ENCODE measurements around the gene KREMEN1. TPM values are rescaled to one million over a fixed set of nuclear protein-coding genes. Genes with fewer than 3 reads are reported as not detected.

Gene KREMEN1
- polyA plus RNA-seq, 6 donors from 2014 or later = 0.12 to 0.20 TPM; not detected in 4

DNA sequence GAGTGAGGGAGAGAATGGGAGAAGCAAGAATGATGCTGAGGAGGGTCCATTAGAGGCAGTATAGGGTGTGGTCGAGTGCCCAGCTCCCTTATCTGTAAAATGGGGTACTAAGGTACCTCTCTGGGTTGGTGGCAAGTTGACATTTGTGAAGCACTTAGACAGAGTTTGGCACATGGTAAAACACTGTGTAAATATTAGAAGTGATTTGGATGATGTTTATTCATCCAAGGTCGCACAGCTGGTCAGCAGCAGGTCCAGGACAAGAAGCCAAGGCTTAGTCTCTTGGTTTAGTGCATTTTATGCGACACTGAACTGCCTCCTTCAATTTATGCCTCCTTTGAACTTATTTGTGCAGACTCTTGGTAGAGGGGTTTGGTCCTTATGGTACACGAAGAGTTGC is 19.4 kb downstream of the KREMEN1 start:
- no peak overlapping the region for H3K27ac Mint-ChIP-seq
- no peaks in the 10 kb centered on the region for H3K36me3 Mint-ChIP-seq
- no peaks in the 10 kb centered on the region for H3K4me1 Mint-ChIP-seq
- H3K9me3 Mint-ChIP-seq = no peaks in the 10 kb centered on the region
- H3K4me3 Mint-ChIP-seq = no peak overlapping the region
- ATAC-seq (ENCODE audit: low read depth in 2 of 2) (no peak), DNase-seq (no peak)
- peaks cover 23 to 46% (median 42%) of the 10 kb centered on the region in 3 donors for H3K27me3 Mint-ChIP-seq

DNA sequence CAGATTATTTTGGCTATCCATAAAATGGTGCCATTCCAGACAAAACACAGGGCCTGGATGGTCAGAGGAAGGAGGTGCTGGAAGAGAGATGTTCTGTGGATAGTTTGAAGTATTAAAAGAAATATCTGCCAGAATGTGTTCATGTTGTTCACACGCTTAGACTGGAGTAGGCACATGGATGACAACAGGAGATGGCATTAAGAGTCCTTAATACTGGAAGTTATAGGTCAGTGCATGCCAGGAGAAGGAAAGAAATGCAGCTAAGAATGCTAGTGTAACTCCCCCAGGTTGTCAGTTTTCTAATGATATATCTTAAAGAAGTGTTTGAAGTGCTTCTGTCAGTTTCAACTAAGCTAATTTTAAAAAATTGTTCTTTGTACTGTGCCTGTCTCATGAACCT is 20.2 kb downstream of the KREMEN1 start:
- Mint-ChIP-seq H3K9me3 (no peaks in the 10 kb centered on the region), H3K27ac (no peak overlapping the region), H3K4me3 (no peak overlapping the region), H3K4me1 (no peaks in the 10 kb centered on the region), H3K27me3 (peaks cover 20 to 46% (median 42%) of the 10 kb centered on the region in 3 donors), H3K36me3 (no peaks in the 10 kb centered on the region)
- DNase-seq (no peak), ATAC-seq (ENCODE audit: low read depth in 2 of 2) (no peak)

DNA sequence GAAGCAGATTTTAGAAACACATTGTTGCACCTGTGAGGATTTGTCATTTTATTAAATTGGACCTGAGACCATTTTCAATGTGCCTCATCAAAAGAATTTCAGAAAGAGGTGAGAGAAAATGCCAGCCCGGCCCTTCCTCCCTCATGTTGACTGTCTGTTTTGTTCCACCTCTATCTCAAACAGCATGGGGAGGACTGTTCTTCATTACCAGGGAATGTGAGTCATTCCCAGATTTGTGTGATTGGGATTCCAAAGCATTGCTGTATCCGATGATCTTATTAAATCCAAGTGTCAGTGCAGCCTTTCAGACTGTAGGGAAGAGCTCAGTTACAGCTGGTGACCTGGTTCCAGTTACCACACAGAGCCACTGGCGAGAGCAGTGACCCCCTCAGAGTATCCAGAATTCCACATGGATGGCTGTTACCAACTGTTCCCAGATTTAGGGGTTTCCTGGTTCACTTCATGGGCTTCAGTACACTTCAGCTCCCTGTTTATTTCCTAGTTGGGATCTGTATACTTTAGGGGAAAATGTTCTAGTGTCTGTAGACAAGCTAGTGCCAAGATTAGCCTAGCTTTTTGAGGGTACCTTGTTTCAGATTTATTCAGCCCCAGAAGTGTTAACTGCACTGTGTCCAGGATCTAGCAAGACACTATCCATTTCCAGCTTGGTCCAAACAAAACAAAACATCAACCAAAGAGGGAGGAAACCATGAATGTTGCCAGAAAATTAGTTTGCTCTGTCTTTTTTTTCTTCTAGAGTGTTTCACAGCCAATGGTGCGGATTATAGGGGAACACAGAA is 20.9 kb downstream of the KREMEN1 start:
- H3K27ac Mint-ChIP-seq = no peak overlapping the region
- no peak for ATAC-seq (ENCODE audit: low read depth in 2 of 2)
- no peaks in the 10 kb centered on the region for H3K4me1 Mint-ChIP-seq
- peaks cover 17 to 50% (median 41%) of the 10 kb centered on the region in 3 donors for H3K27me3 Mint-ChIP-seq
- no peak overlapping the region for H3K4me3 Mint-ChIP-seq
- H3K36me3 Mint-ChIP-seq = no peaks in the 10 kb centered on the region
- DNase-seq = no peak
- no peaks in the 10 kb centered on the region for H3K9me3 Mint-ChIP-seq

DNA sequence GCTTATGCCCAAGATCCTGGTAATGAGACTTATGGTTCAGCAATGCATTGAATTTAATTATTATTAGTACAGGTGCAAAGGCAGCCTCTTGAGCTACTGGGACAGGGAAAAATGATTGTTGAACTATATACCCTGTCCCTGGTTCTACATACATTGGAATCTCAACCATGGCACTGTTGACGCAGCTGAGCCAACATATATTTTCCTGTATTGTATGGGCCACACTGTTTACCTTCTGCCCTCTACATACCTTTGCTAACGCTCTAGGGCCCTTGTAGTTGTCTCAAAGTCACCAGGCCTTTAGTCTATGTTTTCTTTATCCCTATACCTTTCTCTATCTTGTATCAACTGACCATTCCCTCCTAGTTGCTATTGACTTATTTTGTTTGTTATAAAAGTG is 22.6 kb downstream of the KREMEN1 start:
- Mint-ChIP-seq H3K27ac (no peak overlapping the region), H3K4me1 (no peaks in the 10 kb centered on the region), H3K4me3 (no peak overlapping the region), H3K27me3 (peaks cover 7 to 45% (median 24%) of the 10 kb centered on the region in 3 donors), H3K36me3 (no peaks in the 10 kb centered on the region), H3K9me3 (no peaks in the 10 kb centered on the region)
- no peak for ATAC-seq (ENCODE audit: low read depth in 2 of 2)
- no peak for DNase-seq

GRCh38 chr22:29096736-29097669 is 24.2 kb downstream of the KREMEN1 start:
- Mint-ChIP-seq H3K4me1 (no peaks in the 10 kb centered on the region), H3K9me3 (no peaks in the 10 kb centered on the region), H3K27ac (no peak overlapping the region), H3K4me3 (no peak overlapping the region), H3K27me3 (peaks cover 2 to 38% (median 15%) of the 10 kb centered on the region in 3 donors), H3K36me3 (no peaks in the 10 kb centered on the region)
- no peak for ATAC-seq (ENCODE audit: low read depth in 2 of 2)
- no peak for DNase-seq

DNA sequence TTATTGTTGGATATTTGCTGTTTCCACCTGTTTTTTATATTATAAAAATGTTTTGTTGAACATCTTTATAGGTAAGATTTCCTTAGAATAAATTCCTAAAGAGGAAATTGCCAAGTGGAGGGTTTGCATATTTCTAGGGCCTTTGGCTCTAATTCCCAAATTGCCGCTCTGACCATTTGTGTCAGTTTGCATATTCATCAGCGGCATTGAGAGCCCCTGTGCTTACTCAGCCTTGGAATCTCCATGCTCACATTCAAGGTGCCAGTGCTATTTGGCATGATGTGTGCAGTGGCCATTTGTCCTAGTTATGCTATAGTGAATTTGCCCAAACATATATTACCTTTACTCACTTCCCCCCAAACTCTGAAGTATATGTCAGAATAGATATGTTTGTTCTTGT is 25.5 kb downstream of the KREMEN1 start:
- DNase-seq = no peak
- no peaks in the 10 kb centered on the region for H3K9me3 Mint-ChIP-seq
- H3K27ac Mint-ChIP-seq = no peak overlapping the region
- peaks cover 0 to 30% (median 9%) of the 10 kb centered on the region in 3 donors for H3K27me3 Mint-ChIP-seq
- no peak overlapping the region for H3K4me3 Mint-ChIP-seq
- no peak for ATAC-seq (ENCODE audit: low read depth in 2 of 2)
- H3K36me3 Mint-ChIP-seq = no peaks in the 10 kb centered on the region
- H3K4me1 Mint-ChIP-seq = no peaks in the 10 kb centered on the region

GRCh38 chr22:29102300-29102699 is 29.5 kb downstream of the KREMEN1 start:
- Mint-ChIP-seq H3K4me3 (no peak overlapping the region), H3K9me3 (no peaks in the 10 kb centered on the region), H3K36me3 (no peaks in the 10 kb centered on the region), H3K27me3 (peaks cover 0 to 19% (median 10%) of the 10 kb centered on the region in 3 donors), H3K27ac (no peak overlapping the region), H3K4me1 (no peaks in the 10 kb centered on the region)
- no peak for DNase-seq
- ATAC-seq (ENCODE audit: low read depth in 2 of 2) = no peak

- peak overlapping the region in 1 of 6 donors; percentile 59 for H3K27ac Mint-ChIP-seq
- ATAC-seq (ENCODE audit: low read depth in 2 of 2) = no peak
- DNase-seq = no peak
- no peaks in the 10 kb centered on the region for H3K9me3 Mint-ChIP-seq
- H3K36me3 Mint-ChIP-seq = no peaks in the 10 kb centered on the region
- peaks cover under 1 to 24% (median 10%) of the 10 kb centered on the region in 3 donors for H3K27me3 Mint-ChIP-seq
- H3K4me3 Mint-ChIP-seq = no peak overlapping the region
- no peaks in the 10 kb centered on the region for H3K4me1 Mint-ChIP-seq
These were observed 30.3 kb downstream of the KREMEN1 start for GRCh38 chr22:29103121-29103520.

DNA sequence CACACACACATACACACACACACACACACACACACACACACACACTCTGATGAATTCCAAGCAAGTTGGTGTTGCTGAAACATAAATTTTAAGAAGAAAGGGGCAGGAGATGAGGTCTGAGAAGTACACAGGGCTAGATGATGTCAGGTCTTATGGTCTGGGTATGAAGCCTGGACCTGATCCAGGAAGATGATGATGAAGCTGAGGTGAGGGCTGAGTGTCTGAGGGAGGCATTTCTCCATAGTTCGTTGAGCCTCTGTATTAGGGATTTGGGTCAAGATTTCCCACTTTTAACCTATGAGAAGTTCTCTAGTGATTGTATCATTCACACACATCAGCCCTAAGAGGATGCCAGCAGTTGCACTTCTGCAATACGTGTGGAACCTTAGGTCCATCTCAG is 32.6 kb downstream of the KREMEN1 start:
- DNase-seq (no peak), ATAC-seq (ENCODE audit: low read depth in 2 of 2) (no peak)
- Mint-ChIP-seq H3K36me3 (no peaks in the 10 kb centered on the region), H3K4me3 (no peak overlapping the region), H3K4me1 (no peaks in the 10 kb centered on the region), H3K27ac (no peak overlapping the region), H3K9me3 (no peaks in the 10 kb centered on the region), H3K27me3 (peaks cover 3 to 30% (median 20%) of the 10 kb centered on the region in 3 donors)

- Mint-ChIP-seq H3K27me3 (peaks cover 3 to 36% (median 23%) of the 10 kb centered on the region in 3 donors), H3K4me3 (no peak overlapping the region), H3K27ac (no peak overlapping the region), H3K4me1 (no peaks in the 10 kb centered on the region), H3K9me3 (no peaks in the 10 kb centered on the region), H3K36me3 (no peaks in the 10 kb centered on the region)
- ATAC-seq (ENCODE audit: low read depth in 2 of 2) = no peak
- no peak for DNase-seq
These were observed 34.0 kb downstream of the KREMEN1 start for GRCh38 chr22:29106839-29107238.

GRCh38 chr22:29108137-29108536 is 35.3 kb downstream of the KREMEN1 start:
- DNase-seq = no peak
- Mint-ChIP-seq H3K36me3 (no peaks in the 10 kb centered on the region), H3K4me3 (no peak overlapping the region), H3K4me1 (no peaks in the 10 kb centered on the region), H3K9me3 (no peaks in the 10 kb centered on the region), H3K27me3 (peaks cover 3 to 40% (median 28%) of the 10 kb centered on the region in 3 donors), H3K27ac (no peak overlapping the region)
- no peak for ATAC-seq (ENCODE audit: low read depth in 2 of 2)

DNA sequence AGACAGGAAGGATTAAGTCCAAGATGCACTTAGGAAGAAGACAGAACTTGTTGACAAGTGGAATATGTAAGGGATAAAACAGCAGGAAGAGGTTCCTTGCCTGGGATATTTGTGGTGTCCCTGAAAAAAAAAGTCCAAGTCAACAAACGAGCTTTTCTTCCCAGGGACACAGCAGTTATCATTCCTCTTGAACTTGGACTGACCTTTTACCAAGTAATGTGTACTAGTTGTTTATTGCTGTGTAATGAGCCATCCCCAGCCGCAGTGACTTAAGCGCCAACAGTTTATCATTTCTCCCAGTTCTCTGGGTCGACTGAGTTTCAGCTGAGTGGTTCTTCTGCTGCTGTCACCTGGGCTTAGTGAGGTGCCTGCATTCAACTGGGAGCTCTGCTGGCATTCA is 37.0 kb downstream of the KREMEN1 start:
- ATAC-seq (ENCODE audit: low read depth in 2 of 2) (no peak), DNase-seq (no peak)
- Mint-ChIP-seq H3K36me3 (no peaks in the 10 kb centered on the region), H3K9me3 (no peaks in the 10 kb centered on the region), H3K4me1 (no peaks in the 10 kb centered on the region), H3K27ac (no peak overlapping the region), H3K4me3 (no peak overlapping the region), H3K27me3 (peaks cover 6 to 51% (median 31%) of the 10 kb centered on the region in 3 donors)

GRCh38 chr22:29110946-29111345 is 38.1 kb downstream of the KREMEN1 start:
- H3K27ac Mint-ChIP-seq = peak overlapping the region in 2 of 6 donors; percentile 69 to 70
- ATAC-seq (ENCODE audit: low read depth in 2 of 2) = no peak
- H3K4me1 Mint-ChIP-seq = no peaks in the 10 kb centered on the region
- peaks cover 17 to 54% (median 33%) of the 10 kb centered on the region in 3 donors for H3K27me3 Mint-ChIP-seq
- no peak overlapping the region for H3K4me3 Mint-ChIP-seq
- DNase-seq = no peak
- no peaks in the 10 kb centered on the region for H3K9me3 Mint-ChIP-seq
- no peaks in the 10 kb centered on the region for H3K36me3 Mint-ChIP-seq

DNA sequence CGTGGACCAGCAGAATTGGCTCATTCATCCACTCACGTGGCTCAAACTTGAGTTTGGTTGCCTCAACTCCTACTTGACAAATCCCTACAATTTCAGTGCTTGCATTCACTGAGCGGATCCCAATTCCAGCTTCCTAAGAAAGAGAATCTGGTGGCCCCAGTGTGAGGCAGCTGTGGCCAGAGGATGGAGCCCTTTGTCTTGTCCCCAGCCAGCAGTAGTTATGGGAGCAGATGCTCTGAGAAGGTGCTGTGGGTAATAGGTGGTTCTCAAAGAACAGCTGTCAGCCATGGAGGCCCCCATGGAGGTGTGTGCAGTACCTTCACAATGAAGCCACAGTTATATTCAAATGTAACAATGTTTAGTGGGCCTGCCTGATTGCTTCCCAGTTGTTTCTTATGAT is 39.3 kb downstream of the KREMEN1 start:
- Mint-ChIP-seq H3K4me3 (no peak overlapping the region), H3K4me1 (no peaks in the 10 kb centered on the region), H3K27me3 (peaks cover 24 to 64% (median 44%) of the 10 kb centered on the region in 3 donors), H3K27ac (peak overlapping the region in 1 of 6 donors; percentile 16), H3K9me3 (peaks cover 0 to 4% (median 0%) of the 10 kb centered on the region in 7 donors), H3K36me3 (no peaks in the 10 kb centered on the region)
- ATAC-seq (ENCODE audit: low read depth in 2 of 2) (no peak), DNase-seq (no peak)

Measured in naive B cell (primary cell).